Sigmoid colon (tissue), 4 donors: ENCODE data around the gene NIPSNAP2.

Experiments
- POLR2A ChIP-seq, 2 donors: fragments of 450-650 bp; IDR thresholded peaks; one replicate each; pipeline ENCODE4 v1.6.1; 2016; ENCODE audit warnings: antibody characterized with exemption in 2 of 2, mild to moderate bottlenecking in 2 of 2, moderate library complexity in 2 of 2
- POLR2AphosphoS5 ChIP-seq, 4 donors: sonication (generic); formaldehyde crosslinking; IDR thresholded peaks; one replicate each; pipeline ENCODE4 v1.6.1; 2017; ENCODE audit warnings: antibody characterized with exemption in 4 of 4
- TF ChIP-seq, protein P1 (sequence below), 4 experiments: fragments of 450-650 bp in 3 of 4; fragments of 200-600 bp in 1 of 4; IDR thresholded peaks; one replicate each; pipeline ENCODE4 v1.5.1; 2016 to 2019; ENCODE audit warnings: antibody characterized with exemption in 4 of 4, mild to moderate bottlenecking in 3 of 4, moderate library complexity in 2 of 4

DNA sequence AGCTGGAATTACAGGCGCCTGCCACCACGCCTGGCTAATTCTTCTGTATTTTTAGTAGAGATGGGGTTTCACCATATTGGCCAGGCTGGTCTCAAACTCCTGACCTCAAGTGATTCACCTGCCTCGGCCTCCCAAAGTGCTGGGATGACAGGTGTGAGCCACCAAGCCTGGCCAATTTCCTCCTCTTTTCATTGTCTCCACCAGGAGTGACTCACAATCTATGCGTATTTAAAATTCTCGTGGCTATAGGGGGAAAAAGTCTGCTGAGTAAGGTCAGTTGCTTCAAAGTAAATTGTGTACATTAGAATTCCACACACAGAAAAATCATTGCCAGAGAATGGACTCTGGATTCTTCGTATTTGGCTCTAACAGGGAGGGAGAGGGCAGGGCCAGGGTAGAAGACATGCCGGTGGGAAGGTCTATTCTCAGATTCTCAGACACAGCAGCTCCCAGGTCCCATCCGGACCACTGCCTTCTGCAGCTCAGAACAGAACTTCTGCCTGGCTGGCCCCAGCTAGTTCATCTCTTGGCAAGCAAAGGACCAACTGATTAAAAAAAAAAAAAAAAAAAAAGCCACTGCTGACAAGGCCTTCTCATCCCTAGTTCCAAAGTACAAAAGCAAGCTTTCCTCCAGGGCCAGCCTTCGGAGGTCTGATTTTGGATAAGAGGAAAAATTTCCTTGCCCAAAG is 64.7 kb downstream of the NIPSNAP2 start:
- TF ChIP-seq, protein P1, sequence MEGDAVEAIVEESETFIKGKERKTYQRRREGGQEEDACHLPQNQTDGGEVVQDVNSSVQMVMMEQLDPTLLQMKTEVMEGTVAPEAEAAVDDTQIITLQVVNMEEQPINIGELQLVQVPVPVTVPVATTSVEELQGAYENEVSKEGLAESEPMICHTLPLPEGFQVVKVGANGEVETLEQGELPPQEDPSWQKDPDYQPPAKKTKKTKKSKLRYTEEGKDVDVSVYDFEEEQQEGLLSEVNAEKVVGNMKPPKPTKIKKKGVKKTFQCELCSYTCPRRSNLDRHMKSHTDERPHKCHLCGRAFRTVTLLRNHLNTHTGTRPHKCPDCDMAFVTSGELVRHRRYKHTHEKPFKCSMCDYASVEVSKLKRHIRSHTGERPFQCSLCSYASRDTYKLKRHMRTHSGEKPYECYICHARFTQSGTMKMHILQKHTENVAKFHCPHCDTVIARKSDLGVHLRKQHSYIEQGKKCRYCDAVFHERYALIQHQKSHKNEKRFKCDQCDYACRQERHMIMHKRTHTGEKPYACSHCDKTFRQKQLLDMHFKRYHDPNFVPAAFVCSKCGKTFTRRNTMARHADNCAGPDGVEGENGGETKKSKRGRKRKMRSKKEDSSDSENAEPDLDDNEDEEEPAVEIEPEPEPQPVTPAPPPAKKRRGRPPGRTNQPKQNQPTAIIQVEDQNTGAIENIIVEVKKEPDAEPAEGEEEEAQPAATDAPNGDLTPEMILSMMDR (IDR thresholded peaks at IDR 0.05), result no peak
- TF ChIP-seq POLR2AphosphoS5 (IDR thresholded peaks at IDR 0.05) (no peak), POLR2A (IDR thresholded peaks at IDR 0.05) (no peak)
